Measurements from ENCODE around the gene UQCR11.

DNA sequence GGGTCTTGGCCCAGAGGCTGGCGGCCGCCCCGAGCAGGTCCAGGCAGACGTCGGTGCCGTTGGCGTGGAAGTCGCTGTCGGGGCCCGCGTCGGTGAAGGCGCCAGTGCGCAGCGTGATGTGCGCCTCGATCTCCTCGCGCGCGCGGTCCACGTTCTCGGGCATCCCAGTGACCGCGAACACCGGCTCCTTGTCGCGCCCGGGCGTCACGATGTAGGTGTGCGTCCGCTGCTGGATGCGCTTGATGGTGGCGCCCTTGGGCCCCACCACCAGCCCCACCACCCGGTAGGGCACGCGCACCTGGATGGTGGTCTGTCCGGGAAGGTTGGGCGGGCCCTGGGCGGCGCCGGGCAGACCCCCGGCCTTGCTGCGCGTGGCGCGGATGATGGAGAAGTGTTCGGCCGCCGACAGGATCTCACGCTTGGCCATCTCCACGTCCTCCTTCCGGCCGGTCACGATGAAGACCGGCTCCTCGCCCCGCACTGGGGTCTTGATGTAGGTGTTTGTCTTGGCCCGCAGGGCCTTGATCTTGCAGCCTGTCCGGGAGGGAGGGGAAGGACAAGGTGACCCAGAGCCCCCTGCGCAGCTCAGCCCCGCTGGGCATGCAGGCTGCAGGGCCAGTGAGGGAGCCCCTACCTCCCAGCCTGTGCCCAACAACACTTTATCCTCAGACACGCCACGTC, 48.7 kb downstream of the UQCR11 start:
- TF ChIP-seq POLR2AphosphoS5 (IDR thresholded peaks at IDR 0.05) (no peak), POLR2A (IDR thresholded peaks at IDR 0.05) (no peak), CTCF (IDR thresholded peaks at IDR 0.05) (no peak)

Data from gastroesophageal sphincter (tissue), 3 donors.